HCT116 (cell line): Measurements from ENCODE around the gene CUX1. TPM values are rescaled to one million over a fixed set of nuclear protein-coding genes. Genes with fewer than 3 reads are reported as not detected.

ENCODE experiments used
- ATAC-seq: fragments of 200-7000 bp; cut with Tn5 transposase; 2 replicates; pipeline ENCODE4 v1.9.1; 2020; ENCODE audit warnings: mild to moderate bottlenecking, moderate library complexity
- BruUV-seq: library from RNA; stranded (reverse); fragments of 400-500 nt; replicated peaks from 2 replicates; lab custom pipeline; 2021; lab: Mats Ljungman, UMichigan
- CTCF ChIA-PET: fragments of 300-600 bp; sonication (Branson Sonifier 250); formaldehyde crosslinking; loops from one replicate; lab custom pipeline; 2021; ENCODE audit warnings: antibody characterized with exemption; lab: Charles Lee
- POLR2A ChIA-PET: fragments of 300-600, 350-600 bp; sonication (Branson Sonifier 250); formaldehyde crosslinking; loops from one replicate; lab custom pipeline; 2021; ENCODE audit warnings: antibody characterized with exemption; lab: Charles Lee
- RAD21 ChIA-PET, 2 experiments: fragments of 300-600 bp; sonication (Branson Sonifier 250); formaldehyde crosslinking; loops; one replicate each; lab custom pipeline; 2023; ENCODE audit warnings: low total read pairs in 2 of 2; ENCODE audit not compliant: uncharacterized antibody in 2 of 2, unreplicated experiment in 2 of 2, low non-redundant PET in 1 of 2; lab: Charles Lee
- DNase-seq: peaks from one replicate; pipeline ENCODE4 v3.0.0-alpha.2; 2010; ENCODE audit warnings: low read depth, low spot score
- H2AFZ ChIP-seq: fragments of 200-600 bp; shearing (Covaris generic), sonication (generic); 2 replicates; pipeline ENCODE4 v1.6.1; 2017; ENCODE audit warnings: low read depth, mixed run types, mixed read lengths, antibody characterized with exemption, low read length; ENCODE audit not compliant: poor library complexity, severe bottlenecking
- H3K27ac ChIP-seq: 2 replicates; pipeline ENCODE4 v1.5.1; 2012; ENCODE audit warnings: low read depth, low read length
- H3K27me3 ChIP-seq: fragments of 200-600 bp; sonication (generic); 2 replicates; pipeline ENCODE4 v1.6.1; 2016; ENCODE audit warnings: mixed run types, low read length, mixed read lengths; ENCODE audit not compliant: insufficient read depth
- H3K36me3 ChIP-seq, 2 experiments: fragments of 200-500 bp in 1 of 2; fragments of 200-600 bp in 1 of 2; sonication (Bioruptor generic) in 1 of 2; sonication (generic) in 1 of 2; 2 replicates each; pipeline versions ENCODE4 v1.5.1 to v1.6.1; 2014 to 2016; ENCODE audit warnings: low read length in 2 of 2, inconsistent platforms in 1 of 2, mixed read lengths in 1 of 2, mixed run types in 1 of 2; ENCODE audit not compliant: insufficient read depth in 2 of 2, control insufficient read depth in 1 of 2
- H3K4me1 ChIP-seq, 2 experiments: fragments of 200-600 bp in 1 of 2; sonication (generic) in 1 of 2; 2 replicates each; pipeline versions ENCODE4 v1.5.1 to v1.6.1; 2012 to 2017; ENCODE audit warnings: low read length in 2 of 2, inconsistent platforms in 1 of 2, mild to moderate bottlenecking in 1 of 2, mixed read lengths in 1 of 2, mixed run types in 1 of 2, moderate library complexity in 1 of 2; ENCODE audit not compliant: insufficient read depth in 2 of 2, control insufficient read depth in 1 of 2
- H3K4me2 ChIP-seq: fragments of 200-600 bp; sonication (generic); 2 replicates; pipeline ENCODE4 v1.6.1; 2017; ENCODE audit warnings: mixed run types, low read length, mixed read lengths
- H3K4me3 ChIP-seq, 2 experiments: fragments of 200-600 bp in 1 of 2; sonication (generic) in 1 of 2; replicated peaks in 1 of 2; 2 replicates each; pipeline ENCODE4 v1.5.1; 2011 to 2016; ENCODE audit warnings: low read length in 2 of 2, control low read depth in 1 of 2, low read depth in 1 of 2, mild to moderate bottlenecking in 1 of 2, mixed read lengths in 1 of 2, mixed run types in 1 of 2
- H3K79me2 ChIP-seq: fragments of 200-600 bp; sonication (generic); 2 replicates; pipeline ENCODE4 v1.6.1; 2017; ENCODE audit warnings: mild to moderate bottlenecking, mixed run types, low read length, moderate library complexity, mixed read lengths; ENCODE audit not compliant: insufficient read depth
- H3K9ac ChIP-seq: fragments of 200-600 bp; sonication (generic); 2 replicates; pipeline ENCODE4 v1.6.1; 2016; ENCODE audit warnings: low read length, mixed read lengths
- H3K9me2 ChIP-seq: fragments of 200-600 bp; sonication (generic), shearing (Covaris generic); 2 replicates; pipeline ENCODE4 v1.6.1; 2017; ENCODE audit warnings: mixed run types, mild to moderate bottlenecking, moderate library complexity; ENCODE audit not compliant: insufficient read depth
- H3K9me3 ChIP-seq, 2 experiments: fragments of 200-500 bp in 1 of 2; fragments of 200-600 bp in 1 of 2; sonication (Bioruptor generic) in 1 of 2; sonication (generic) in 1 of 2; 2 replicates each; pipeline ENCODE4 v1.6.1; 2014 to 2017; ENCODE audit warnings: low read length in 2 of 2, mixed read lengths in 2 of 2, inconsistent platforms in 1 of 2, low read depth in 1 of 2, mild to moderate bottlenecking in 1 of 2, mixed run types in 1 of 2, moderate library complexity in 1 of 2; ENCODE audit not compliant: control insufficient read depth in 1 of 2, insufficient read depth in 1 of 2
- H4K20me1 ChIP-seq: fragments of 200-600 bp; sonication (generic), shearing (Covaris generic); 2 replicates; pipeline ENCODE4 v1.6.1; 2017; ENCODE audit warnings: mixed run types, mild to moderate bottlenecking, moderate library complexity; ENCODE audit not compliant: insufficient read depth
- ATF3 ChIP-seq: IDR thresholded peaks from 2 replicates; pipeline ENCODE4 v1.6.1; 2012
- CEBPB ChIP-seq: IDR thresholded peaks from 2 replicates; pipeline ENCODE4 v1.6.1; 2012; ENCODE audit warnings: low read depth
- CTCF ChIP-seq, 3 experiments: fragments of 200-600 bp in 1 of 3; sonication (generic) in 1 of 3; IDR thresholded peaks in 2 of 3; conservative IDR thresholded peaks in 1 of 3; 2 replicates each; pipeline ENCODE4 v1.5.1; 2012 to 2017; ENCODE audit warnings: low read depth in 2 of 3, low read length in 2 of 3, antibody characterized with exemption in 1 of 3, borderline replicate concordance in 1 of 3, control low read depth in 1 of 3, mild to moderate bottlenecking in 1 of 3, mixed read lengths in 1 of 3, mixed run types in 1 of 3, moderate library complexity in 1 of 3; ENCODE audit not compliant: insufficient read depth in 1 of 3
- EGR1 ChIP-seq: IDR thresholded peaks from 2 replicates; pipeline ENCODE4 v1.6.1; 2012; ENCODE audit warnings: low read depth
- ELF1 ChIP-seq: IDR thresholded peaks from 2 replicates; pipeline ENCODE4 v1.6.1; 2012; ENCODE audit warnings: low read depth, borderline replicate concordance
- EZH2 ChIP-seq: fragments of 200-600 bp; sonication (generic); IDR thresholded peaks from 2 replicates; pipeline ENCODE4 v1.6.1; 2017; ENCODE audit warnings: antibody characterized with exemption, mixed run types
- FOSL1 ChIP-seq: IDR thresholded peaks from 2 replicates; pipeline ENCODE4 v1.6.1; 2012; ENCODE audit warnings: low read depth
- JUND ChIP-seq: IDR thresholded peaks from 2 replicates; pipeline ENCODE4 v1.6.1; 2012
- POLR2A ChIP-seq: IDR thresholded peaks from 2 replicates; pipeline ENCODE4 v1.7.0; 2011; ENCODE audit warnings: borderline replicate concordance; ENCODE audit not compliant: insufficient read depth, insufficient read length; ENCODE audit errors: extremely low read depth
- POLR2AphosphoS5 ChIP-seq: IDR thresholded peaks from 2 replicates; pipeline ENCODE4 v1.6.1; 2011; ENCODE audit warnings: mild to moderate bottlenecking, low read depth, low read length, moderate library complexity
- RAD21 ChIP-seq: IDR thresholded peaks from 2 replicates; pipeline ENCODE4 v1.6.1; 2012; ENCODE audit warnings: low read depth, mild to moderate bottlenecking
- REST ChIP-seq: IDR thresholded peaks from 2 replicates; pipeline ENCODE4 v1.6.1; 2012; ENCODE audit warnings: low read depth
- SIN3A ChIP-seq: IDR thresholded peaks from 2 replicates; pipeline ENCODE4 v1.6.1; 2012; ENCODE audit warnings: low read depth
- SP1 ChIP-seq: IDR thresholded peaks from 2 replicates; pipeline ENCODE4 v1.6.1; 2012; ENCODE audit warnings: low read depth
- SRF ChIP-seq: IDR thresholded peaks from 2 replicates; pipeline ENCODE4 v1.6.1; 2012; ENCODE audit warnings: low read depth
- TCF7L2 ChIP-seq: IDR thresholded peaks from 2 replicates; pipeline ENCODE4 v1.7.0; 2011; ENCODE audit warnings: borderline replicate concordance, inconsistent platforms; ENCODE audit not compliant: insufficient read depth, insufficient read length; ENCODE audit errors: extremely low read depth
- YY1 ChIP-seq: IDR thresholded peaks from 2 replicates; pipeline ENCODE4 v1.6.1; 2011; ENCODE audit warnings: low read length, low read depth, moderate library complexity, mild to moderate bottlenecking; ENCODE audit not compliant: insufficient replicate concordance; ENCODE audit errors: extremely low read depth
- ZBTB33 ChIP-seq: IDR thresholded peaks from 2 replicates; pipeline ENCODE4 v1.6.1; 2011; ENCODE audit warnings: mild to moderate bottlenecking, low read length, moderate library complexity; ENCODE audit not compliant: insufficient replicate concordance; ENCODE audit errors: extremely low read depth
- ZFX ChIP-seq: fragments of 450-650 bp; IDR thresholded peaks from 2 replicates; pipeline ENCODE4 v1.6.1; 2017
- ZNF274 ChIP-seq: fragments of 200-500 bp; sonication (Bioruptor generic); IDR thresholded peaks from 2 replicates; pipeline ENCODE4 v1.6.1; 2014; ENCODE audit warnings: mild to moderate bottlenecking, low read depth, low read length, inconsistent platforms
- intact Hi-C: fragments of 100-400 bp; cut with micrococcal nuclease; formaldehyde crosslinking; loops from 2 replicates; pipeline ENCODE4 v1.10.0; 2022
- total RNA-seq: library from RNA; stranded (reverse); gene quantifications from one replicate; pipeline ENCODE4 v1.2.1, GENCODE V29; 2021; ENCODE audit not compliant: unreplicated experiment

CUX1 gene
- total RNA-seq, 1 experiment from 2014 or later, result 68.9 TPM

- TF ChIP-seq TCF7L2, result no peak
- TF ChIP-seq, all 23 proteins: peak for 10
Observed at GRCh38 chr7:101924171-101924570, 106.7 kb downstream of the CUX1 start (continued).

DNA sequence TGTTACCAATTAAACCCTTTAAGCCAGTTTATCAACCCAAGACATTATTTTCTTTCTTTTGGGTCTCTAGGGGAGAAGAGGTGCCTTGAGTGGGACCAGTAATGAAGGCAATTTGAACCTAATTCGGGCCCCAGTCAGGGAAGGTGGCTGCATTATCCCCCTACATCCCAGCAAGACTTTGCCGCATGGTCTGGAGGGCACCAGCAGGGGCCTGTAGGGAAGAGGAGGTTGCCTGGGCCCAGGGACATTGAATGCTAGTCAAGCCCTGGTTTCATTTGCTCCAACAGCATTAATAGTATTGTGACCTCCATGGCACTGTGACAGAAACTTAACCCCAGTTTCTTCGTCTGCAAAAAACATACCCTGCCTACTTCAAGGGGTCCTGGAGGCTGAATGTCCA is 108.8 kb downstream of the CUX1 start:
- ChIA-PET RAD21 (no interaction called here), POLR2A (no interaction called here), CTCF (no interaction called here)
- H3K9me2 ChIP-seq, result no peaks in the 10 kb centered on the region
- peaks cover 56% of the 10 kb centered on the region for H3K79me2 ChIP-seq
- no TSS peak for BruUV-seq
- no peak overlapping the region for H3K4me3 ChIP-seq
- no peak for ATAC-seq
- H4K20me1 ChIP-seq, result no peaks in the 10 kb centered on the region
- TF ChIP-seq CEBPB (no peak), FOSL1 (no peak), TCF7L2 (no peak), ZNF274 (no peak), POLR2A (no peak), EZH2 (no peak), POLR2AphosphoS5 (no peak), REST (no peak), CTCF (IDR thresholded peaks at IDR 0.05 in 2 of 3, conservative IDR thresholded peaks at IDR 0.05 in 1 of 3; ENCODE audit: borderline replicate concordance in 1 of 3, insufficient read depth in 1 of 3, low read depth in 2 of 3, low read length in 2 of 3) (no peak), SIN3A (no peak), EGR1 (no peak), ZBTB33 (no peak), ELF1 (no peak), ZFX (no peak), SRF (no peak), SP1 (no peak), JUND (no peak), RAD21 (no peak), ATF3 (no peak), YY1 (no peak)
- H2AFZ ChIP-seq, result no peak overlapping the region
- no peaks in the 10 kb centered on the region for H3K27me3 ChIP-seq
- H3K36me3 ChIP-seq, result no peaks in the 10 kb centered on the region
- intact Hi-C loops, result no loop called here
- H3K4me1 ChIP-seq, result peaks cover 34 to 61% of the 10 kb centered on the region in 2 experiments
- DNase-seq, result no peak
- no peaks in the 10 kb centered on the region for H3K9me3 ChIP-seq
- no peak overlapping the region for H3K4me2 ChIP-seq
- no peak overlapping the region for H3K27ac ChIP-seq
- no peak overlapping the region for H3K9ac ChIP-seq
